ENCODE measurements around the gene SWSAP1. TPM values are rescaled to one million over a fixed set of nuclear protein-coding genes. Genes with fewer than 3 reads are reported as not detected.
A peak's percentile ranks its signal among the peaks of the same experiment; 100 is the strongest.
"Not testable (repeated sequence)": the region's sequence is repeated elsewhere in the genome, so short reads cannot be mapped to it uniquely, and the experiment has no call there.

The SWSAP1 gene
- total RNA-seq, 1 donor from 2014 or later = 0.86 TPM

DNA sequence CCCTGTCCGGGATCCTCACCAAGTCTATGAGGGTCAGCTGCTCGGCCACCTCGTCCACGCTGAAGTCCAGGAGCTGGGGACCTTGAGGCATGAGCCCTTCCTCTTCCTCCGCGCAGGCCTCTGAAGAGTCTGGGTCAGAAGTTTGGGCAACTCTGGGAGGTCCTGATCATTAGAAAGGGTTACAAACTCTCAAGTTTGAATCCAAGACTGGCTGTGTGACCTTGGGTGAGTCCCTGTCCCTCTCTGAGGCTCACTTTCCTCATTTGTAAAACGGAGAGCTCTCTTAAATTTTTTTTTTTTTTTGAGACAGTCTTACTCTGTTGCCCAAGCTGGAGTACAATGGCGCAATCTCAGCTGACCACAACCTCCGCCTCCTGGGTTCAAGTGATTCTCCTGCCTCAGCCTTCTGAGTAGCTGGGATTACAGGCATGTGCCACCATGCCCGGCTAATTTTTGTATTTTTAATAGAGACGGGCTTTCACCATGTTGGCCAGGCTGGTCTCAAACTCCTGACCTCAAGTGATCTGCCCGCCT lies 32.3 kb downstream of the SWSAP1 start:
- not testable (repeated sequence) for DNase-seq (ENCODE audit: low read depth)

DNA sequence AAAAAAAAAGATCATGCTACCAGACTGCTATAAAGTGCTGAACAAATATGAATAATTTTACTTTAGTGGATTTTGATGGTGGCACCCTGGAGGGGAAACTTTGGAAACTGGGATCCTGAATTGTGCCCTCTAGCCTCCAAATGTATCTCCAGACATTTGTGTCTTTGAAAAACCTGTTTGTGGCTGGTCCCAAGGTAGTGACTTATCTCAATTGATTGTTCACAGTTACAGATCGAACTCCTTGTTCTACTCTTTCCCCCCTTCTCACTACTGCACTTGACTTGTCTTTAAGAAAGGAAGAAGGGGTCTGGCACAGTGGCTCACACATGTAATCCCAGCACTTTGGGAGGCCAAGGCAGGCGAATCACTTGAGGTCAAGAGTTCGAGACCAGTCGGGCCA lies 34.1 kb downstream of the SWSAP1 start:
- DNase-seq (ENCODE audit: low read depth) = no peak

DNA sequence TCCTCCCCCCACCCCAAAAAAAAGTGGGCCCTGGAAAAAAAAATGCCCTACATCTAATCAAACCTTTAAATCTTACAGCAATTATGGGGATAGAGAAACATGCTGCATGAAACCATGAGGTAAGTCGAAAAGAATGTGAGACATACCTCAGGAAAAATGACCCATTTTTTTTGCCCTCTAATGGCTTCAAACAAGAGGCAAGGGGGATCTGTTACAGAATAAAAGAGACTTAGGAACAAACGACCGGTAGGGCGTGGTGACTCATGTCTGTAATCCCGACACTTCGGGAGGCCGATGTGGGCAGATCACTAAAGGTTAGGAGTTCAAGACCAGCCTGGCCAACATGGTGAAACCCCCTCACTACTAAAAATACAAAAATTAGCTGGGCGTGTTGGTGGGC lies 36.2 kb downstream of the SWSAP1 start:
- DNase-seq (ENCODE audit: low read depth) = no peak

DNA sequence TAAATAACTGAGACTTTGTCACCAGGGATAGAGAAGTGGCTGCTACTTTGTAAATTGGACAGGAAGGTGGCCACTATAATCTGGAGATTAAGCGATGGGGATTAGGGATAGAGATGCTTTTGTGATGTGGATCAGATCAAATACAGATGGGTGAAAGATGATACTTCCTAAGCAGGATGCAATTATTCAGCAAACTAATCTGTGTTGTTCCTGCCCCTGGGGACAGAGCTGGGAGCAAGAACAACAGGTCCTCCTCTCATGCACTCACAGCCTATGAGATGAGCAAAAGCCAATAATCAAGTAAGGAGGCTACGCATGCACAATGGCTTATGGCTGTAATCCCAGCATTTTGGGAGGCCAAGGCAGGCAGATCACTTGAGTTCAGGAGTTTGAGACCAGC lies 40.1 kb downstream of the SWSAP1 start:
- no peak for DNase-seq (ENCODE audit: low read depth)

DNA sequence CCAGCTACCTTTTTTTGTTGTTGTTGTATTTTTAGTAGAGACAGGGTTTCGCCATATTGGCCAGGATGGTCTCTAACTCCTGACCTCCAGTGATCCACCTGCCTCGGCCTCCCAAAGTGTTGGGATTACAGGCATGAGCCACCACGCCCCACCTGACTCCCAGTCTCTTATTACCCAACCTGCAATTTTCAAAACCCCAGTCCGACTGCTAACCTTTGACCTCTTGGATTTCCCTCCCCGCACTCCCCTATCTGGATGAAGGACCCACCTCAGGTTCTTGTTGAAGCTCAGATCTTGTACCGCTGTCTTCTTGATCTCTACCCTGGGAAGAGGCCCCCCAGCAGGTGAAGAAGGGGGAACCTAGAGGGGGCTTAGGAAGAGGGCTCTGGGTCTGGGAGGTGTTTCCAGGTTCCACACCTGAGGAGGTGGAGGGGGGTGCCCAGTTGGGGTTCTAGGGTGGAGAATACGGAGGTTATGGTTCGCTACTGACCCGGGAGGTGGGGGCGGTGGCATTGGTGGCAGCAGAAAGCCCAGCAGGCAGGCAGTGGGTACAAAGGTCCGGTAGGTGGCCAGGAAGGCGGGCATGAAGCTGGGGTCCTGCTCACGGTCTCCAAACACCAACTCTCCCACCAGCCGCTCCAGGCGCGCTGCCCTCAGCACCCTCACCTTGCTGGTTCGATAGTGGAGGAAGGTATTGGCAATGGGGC lies 42.0 kb downstream of the SWSAP1 start:
- DNase-seq (ENCODE audit: low read depth) = no peak

DNA sequence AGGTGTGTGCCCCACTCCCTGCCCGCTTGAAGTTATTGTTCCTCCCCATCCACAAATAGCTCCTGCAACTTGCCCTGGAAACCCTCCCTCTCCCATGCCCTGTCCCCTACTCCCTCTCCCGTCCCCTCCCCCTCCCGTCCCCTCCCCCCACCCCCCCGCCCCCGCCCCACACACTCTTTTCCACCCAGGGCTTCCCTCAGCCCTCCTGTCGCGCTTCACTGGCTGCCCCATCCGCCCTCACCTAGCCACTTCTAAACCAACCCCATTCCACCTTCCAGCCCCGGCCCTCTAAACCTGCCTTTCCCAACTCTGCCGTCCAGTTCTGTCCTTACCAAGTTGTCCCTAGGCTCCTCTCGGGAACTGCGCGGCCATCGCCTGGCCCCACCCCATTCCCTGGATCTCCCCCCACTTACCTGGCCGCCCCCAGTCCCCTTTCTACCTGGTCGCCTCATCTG lies 43.7 kb downstream of the SWSAP1 start:
- DNase-seq (ENCODE audit: low read depth) = no peak

DNA sequence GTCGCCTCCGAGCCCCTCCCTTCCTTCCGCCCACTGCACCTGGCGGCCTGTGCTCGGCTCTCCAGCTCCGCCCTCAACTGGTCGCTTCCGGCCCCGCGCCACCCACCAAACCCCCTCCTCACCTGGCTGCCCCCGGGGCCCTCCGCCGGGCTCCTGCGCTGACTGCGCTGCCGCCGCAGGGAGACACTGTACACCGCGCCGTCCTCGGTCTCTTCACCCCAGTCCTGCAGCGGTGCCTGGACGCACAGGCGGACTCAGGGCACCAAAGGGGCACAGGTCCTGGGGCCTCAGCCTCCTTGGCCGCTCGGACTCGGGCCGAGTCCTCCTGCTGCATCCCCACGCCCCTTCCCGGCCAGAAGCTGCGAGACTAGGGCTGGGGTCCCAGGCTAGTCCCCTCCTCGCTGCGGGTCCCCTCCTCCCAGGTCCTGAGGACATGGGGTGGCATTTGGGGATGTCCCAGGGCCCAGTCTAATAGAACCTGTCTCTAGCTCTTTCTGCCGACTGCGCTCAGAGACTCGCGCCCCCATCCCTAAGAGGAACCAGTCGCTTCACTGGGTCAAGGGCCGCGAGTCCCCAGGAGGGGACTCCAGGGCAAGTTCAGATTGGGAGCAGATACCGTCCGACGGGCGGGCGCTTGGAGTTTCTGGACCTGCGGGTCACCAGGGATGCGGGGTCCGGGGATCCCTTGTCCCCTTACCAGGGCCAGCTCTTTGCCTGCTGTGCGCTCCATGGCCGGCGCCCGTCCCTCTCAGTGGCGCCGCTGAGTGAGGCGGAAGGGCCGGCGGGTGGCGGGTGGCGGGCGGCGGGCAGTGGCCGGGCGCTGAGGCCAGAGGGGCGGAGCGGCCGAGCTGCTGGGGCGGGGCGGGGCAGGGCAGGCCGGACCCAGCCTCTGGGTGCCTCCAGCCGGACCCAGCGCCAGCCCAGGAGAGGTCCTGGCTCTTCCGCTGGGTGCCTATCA lies 44.4 kb downstream of the SWSAP1 start, which contains the start of gene RGL3:
Gene RGL3 (minus strand): TSS at position 766 of the 958 bp plus-strand sequence. CDS start 36 bp downstream, at position 730.
- peak; percentile 33 for DNase-seq (ENCODE audit: low read depth)

DNA sequence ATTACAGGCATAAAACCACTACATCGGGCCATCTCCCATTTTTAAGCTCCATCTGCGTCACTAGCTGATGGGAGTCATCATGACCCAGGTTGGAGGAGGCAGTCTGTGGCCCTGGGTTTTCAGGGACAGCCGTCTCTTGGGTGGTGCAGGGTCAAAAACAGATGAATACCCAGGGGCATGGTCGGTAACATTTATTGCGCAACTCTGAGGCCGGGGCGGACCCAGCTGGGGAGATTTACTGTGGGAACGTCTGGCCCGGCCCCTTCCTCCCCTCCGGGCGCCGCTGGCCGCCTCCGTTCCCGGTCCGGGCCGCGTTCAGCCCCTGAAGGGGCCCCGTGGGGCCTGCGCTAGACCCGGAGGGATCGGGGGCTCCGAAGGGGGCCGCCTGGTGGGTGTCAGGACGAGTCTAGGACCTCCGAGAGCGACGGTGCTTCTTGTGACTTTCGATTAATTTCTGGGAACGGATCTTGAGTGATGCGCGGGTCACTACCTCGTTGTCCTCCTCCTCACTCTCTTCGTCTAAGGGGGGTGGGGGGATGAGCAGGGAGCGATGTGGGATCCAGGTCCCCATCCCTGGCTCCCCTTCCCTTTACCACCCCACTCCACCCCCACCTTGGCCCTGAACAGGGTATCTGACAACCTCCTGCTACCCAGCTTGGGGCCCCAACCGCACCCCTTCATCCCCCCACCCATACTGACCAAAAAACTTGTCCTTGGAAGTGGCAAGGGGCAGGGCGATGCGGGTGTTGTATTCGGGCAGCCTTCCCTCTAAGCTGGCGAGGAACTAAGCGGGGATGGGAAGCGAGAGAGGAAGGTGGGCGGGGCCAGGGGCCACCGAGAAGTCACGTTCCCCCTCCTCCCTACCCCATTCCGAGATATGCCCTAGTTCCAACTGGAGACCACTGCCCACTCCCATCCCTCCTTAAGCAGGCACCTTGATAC lies 46.2 kb downstream of the SWSAP1 start:
- DNase-seq (ENCODE audit: low read depth) = no peak

DNA sequence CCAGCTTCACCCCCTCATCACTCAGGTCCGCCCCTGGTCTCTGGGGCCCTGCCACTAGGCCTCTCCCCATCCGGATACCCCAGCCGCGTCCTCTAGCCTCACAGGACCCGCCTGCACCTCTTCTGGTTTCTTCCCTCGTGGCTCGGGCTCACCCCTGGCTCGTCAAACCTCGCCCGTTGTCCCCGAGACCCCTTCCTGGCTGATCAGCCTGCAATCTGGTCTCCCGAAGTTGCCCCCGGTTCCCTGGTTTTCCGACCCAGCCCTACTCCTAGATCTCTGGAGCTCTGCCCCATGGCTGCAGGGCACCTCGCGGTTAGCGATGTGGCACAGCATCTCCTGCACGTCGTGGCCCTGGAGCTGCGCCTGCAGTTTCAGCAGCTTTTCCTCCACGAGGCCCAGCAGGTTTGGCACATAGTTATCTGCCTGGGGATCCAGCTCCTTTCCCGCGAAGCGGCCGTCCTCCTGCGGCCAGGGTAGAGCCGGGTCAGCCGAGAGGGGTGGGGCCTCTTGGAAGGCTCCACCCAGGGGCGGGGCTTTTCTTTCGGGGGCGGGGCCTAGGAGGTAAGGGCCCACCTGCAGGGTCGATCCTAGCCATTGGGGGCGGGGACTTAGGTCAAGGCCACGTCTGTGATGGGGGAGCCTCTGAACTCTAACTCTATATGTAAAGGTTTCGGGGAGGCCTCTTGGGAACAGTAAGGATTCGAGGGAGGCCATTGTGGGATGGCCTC lies 47.1 kb downstream of the SWSAP1 start:
- no peak for DNase-seq (ENCODE audit: low read depth)

DNA sequence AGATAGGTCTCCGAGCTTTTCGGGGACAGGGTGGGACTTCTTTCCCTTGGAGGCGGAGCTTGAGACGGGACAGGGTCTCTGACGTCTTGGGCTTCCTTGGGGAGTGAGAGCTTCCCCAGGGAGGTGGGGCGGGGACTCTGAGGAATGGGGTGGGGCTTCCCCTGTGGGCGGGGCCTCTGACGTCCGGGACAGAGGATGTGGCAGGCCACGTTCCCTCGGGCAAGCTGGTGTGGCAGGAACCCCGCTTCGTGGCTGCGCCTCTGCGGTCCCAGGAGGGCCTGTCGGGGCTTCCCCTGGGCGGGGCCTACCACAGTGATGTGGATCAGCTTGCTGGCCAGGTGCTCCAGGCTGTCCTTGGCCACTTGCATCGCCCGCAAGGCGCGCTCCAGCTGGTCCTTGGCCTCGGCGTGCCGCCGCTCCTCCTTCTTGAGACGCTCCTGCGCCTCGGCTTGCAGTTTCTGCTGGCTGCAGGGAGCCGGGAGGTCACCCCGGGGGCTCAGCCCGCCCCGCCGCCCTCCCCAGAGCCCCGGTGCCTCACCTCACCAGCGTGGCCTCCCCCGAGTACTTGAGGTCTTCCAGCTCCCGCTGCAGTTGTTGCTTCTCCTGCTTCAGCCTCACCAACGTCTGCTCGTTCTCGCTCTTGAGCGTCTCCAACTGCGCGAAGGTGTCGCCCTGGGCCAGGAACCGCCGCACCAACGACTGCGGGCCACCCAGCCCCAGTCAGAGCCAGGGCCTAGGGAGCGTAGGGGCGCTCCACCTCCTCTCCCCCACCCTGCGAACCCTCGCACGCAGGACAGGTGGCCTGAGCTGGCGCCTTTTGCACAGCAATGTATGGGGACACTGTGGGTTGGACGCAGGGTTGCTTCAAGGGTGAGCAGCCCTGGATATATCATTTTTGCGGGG lies 47.9 kb downstream of the SWSAP1 start:
- DNase-seq (ENCODE audit: low read depth) = peak; percentile 37

DNA sequence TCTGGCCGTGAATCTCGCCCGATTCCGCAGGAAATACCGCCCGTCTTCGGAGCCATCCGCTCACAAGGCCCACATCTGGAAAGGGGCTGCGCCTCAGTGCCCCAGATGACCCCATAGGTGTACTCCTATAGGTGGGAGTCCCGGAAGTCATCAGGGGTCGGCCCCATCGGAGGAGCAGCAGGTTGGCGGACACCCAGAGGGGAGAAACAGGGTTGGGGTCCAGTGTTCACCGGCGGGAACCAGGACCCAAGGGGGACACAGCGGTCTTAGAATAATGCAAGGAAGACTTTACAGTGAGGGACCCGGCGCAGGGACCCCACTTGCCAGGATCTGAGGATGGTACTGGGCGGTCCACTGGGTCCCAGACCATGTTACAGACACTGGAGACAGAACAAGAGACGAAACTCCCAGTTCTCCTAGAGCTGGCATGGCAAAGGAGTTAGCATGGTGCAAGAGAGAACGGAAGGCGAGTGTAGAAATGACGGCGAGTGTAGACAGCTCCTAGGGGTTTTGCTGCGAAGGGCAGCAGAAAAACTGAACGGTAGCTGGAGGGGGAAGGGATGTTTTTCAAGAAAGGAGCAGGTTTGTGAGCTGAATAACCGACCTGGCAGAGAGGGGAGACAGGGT lies 48.8 kb downstream of the SWSAP1 start:
- no peak for DNase-seq (ENCODE audit: low read depth)

DNA sequence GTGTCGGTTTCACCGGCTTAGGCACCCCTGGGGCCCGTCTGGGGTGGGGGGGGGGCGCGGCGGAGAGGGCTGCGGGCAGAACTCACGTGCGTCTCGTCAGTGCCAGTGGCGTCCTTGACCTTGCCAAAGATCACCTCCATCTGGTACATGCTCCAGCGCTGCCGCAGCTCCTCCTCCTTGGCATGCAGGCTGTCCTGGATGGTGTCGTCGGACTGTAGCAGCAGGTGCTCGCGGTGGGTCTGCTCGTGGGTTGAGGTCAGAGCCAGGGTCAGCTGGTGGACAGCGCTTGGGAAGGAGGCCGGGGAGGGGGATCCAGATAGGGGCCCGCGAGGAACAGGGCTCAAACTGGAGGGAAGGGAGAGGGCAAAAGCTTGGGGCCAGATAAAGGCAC lies 49.3 kb downstream of the SWSAP1 start:
- peak; percentile 41 for DNase-seq (ENCODE audit: low read depth)

Other genes with a start within 250 kb of the SWSAP1 start
- gene SPC24, start 218.9 kb upstream of the SWSAP1 start, total RNA-seq = 2.4 and 2.5 TPM in 2 replicates
- 317 and 438 TPM in 2 replicates for gene KANK2, start 177.1 kb upstream of the SWSAP1 start, total RNA-seq
- not detected in 2 replicates for gene ANGPTL8, start 135.0 kb upstream of the SWSAP1 start, total RNA-seq
- gene DOCK6, start 112.1 kb upstream of the SWSAP1 start, total RNA-seq = 10.1 and 12.7 TPM in 2 replicates
- not detected in 2 replicates for gene TSPAN16, start 78.5 kb upstream of the SWSAP1 start, total RNA-seq
- gene RAB3D, start 35.0 kb upstream of the SWSAP1 start, total RNA-seq = 0.32 and 0.47 TPM in 2 replicates
- 256 and 374 TPM in 2 replicates for gene TMEM205, start 28.4 kb upstream of the SWSAP1 start, total RNA-seq
- 3.5 and 4.4 TPM in 2 replicates for gene CCDC159, start 28.1 kb upstream of the SWSAP1 start, total RNA-seq
- gene PLPPR2, start 19.2 kb upstream of the SWSAP1 start, total RNA-seq = 21.5 and 35.3 TPM in 2 replicates
- 3.4 and 3.8 TPM in 2 replicates for gene EPOR, start 9.6 kb downstream of the SWSAP1 start, total RNA-seq
- 0.72 and 2.3 TPM in 2 replicates for gene RGL3, start 44.6 kb downstream of the SWSAP1 start, total RNA-seq
- 0.10 and 0.32 TPM in 2 replicates for gene ODAD3, start 60.5 kb downstream of the SWSAP1 start, total RNA-seq
- gene PRKCSH, start 61.0 kb downstream of the SWSAP1 start, total RNA-seq = 93.8 and 118 TPM in 2 replicates
- gene ELAVL3, start 106.4 kb downstream of the SWSAP1 start, total RNA-seq = not detected in 2 replicates
- gene ZNF653, start 131.2 kb downstream of the SWSAP1 start, total RNA-seq = 5.0 and 5.9 TPM in 2 replicates
- gene ECSIT, start 154.5 kb downstream of the SWSAP1 start, total RNA-seq = 42.2 and 52.7 TPM in 2 replicates
- 2.0 and 6.3 TPM in 2 replicates for gene CNN1, start 164.2 kb downstream of the SWSAP1 start, total RNA-seq
- gene ELOF1, start 184.6 kb downstream of the SWSAP1 start, total RNA-seq = 15.0 and 23.9 TPM in 2 replicates
- gene ACP5, start 203.0 kb downstream of the SWSAP1 start, total RNA-seq = 0.52 and 1.4 TPM in 2 replicates
- 18.7 and 18.9 TPM in 2 replicates for gene ZNF627, start 222.8 kb downstream of the SWSAP1 start, total RNA-seq

Measured in myocyte (in vitro differentiated cells).